HEK293T (cell line): ENCODE data around the gene SEMA4C.
A peak's percentile ranks its signal among the peaks of the same experiment; 100 is the strongest.

Experiments used
- CTCF ChIA-PET: fragments of 350-600 bp; formaldehyde crosslinking; extraction: SDS; loops from one replicate; lab custom pipeline; 2021; ENCODE audit warnings: antibody characterized with exemption, inconsistent platforms; lab: Yijun Ruan, JAX
- POLR2A ChIA-PET: fragments of 350-600 bp; formaldehyde crosslinking; extraction: SDS; loops from one replicate; lab custom pipeline; 2020; ENCODE audit warnings: antibody characterized with exemption, inconsistent platforms; lab: Yijun Ruan, JAX
- DNase-seq: peaks from one replicate; pipeline ENCODE4 v3.0.0; 2012; ENCODE audit warnings: mixed read lengths; ENCODE audit errors: extremely low spot score
- ARNT ChIP-seq: fragments of 450-650 bp; IDR thresholded peaks from 2 replicates; pipeline ENCODE4 v1.6.1; 2017; ENCODE audit warnings: mild to moderate bottlenecking
- BHLHE40 ChIP-seq: fragments of 450-650 bp; IDR thresholded peaks from 2 replicates; pipeline ENCODE4 v1.6.1; 2016; ENCODE audit warnings: mild to moderate bottlenecking, moderate library complexity, borderline replicate concordance
- CTBP1 ChIP-seq: fragments of 450-650 bp; IDR thresholded peaks from 2 replicates; pipeline ENCODE4 v1.6.1; 2016; ENCODE audit warnings: borderline replicate concordance
- ELF4 ChIP-seq: fragments of 450-650 bp; IDR thresholded peaks from 2 replicates; pipeline ENCODE4 v1.6.1; 2017; ENCODE audit warnings: antibody characterized with exemption
- FOXA1 ChIP-seq: fragments of 450-650 bp; IDR thresholded peaks from 2 replicates; pipeline ENCODE4 v1.6.1; 2016; ENCODE audit warnings: mild to moderate bottlenecking
- FOXK2 ChIP-seq: fragments of 450-650 bp; IDR thresholded peaks from 2 replicates; pipeline ENCODE4 v1.6.1; 2016; ENCODE audit warnings: mild to moderate bottlenecking
- FOXM1 ChIP-seq: fragments of 450-650 bp; IDR thresholded peaks from 2 replicates; pipeline ENCODE4 v1.6.1; 2017; ENCODE audit warnings: mild to moderate bottlenecking, borderline replicate concordance
- HDGF ChIP-seq: fragments of 450-650 bp; IDR thresholded peaks from 2 replicates; pipeline ENCODE4 v1.6.1; 2017; ENCODE audit warnings: antibody characterized with exemption, borderline replicate concordance
- L3MBTL2 ChIP-seq: fragments of 450-650 bp; conservative IDR thresholded peaks from 2 replicates; pipeline ENCODE4 v1.6.1; 2016; ENCODE audit warnings: mild to moderate bottlenecking
- LEF1 ChIP-seq: fragments of 450-650 bp; IDR thresholded peaks from 2 replicates; pipeline ENCODE4 v1.6.1; 2017; ENCODE audit warnings: mild to moderate bottlenecking, borderline replicate concordance
- NFRKB ChIP-seq: fragments of 450-650 bp; IDR thresholded peaks from 2 replicates; pipeline ENCODE4 v1.6.1; 2016; ENCODE audit warnings: mild to moderate bottlenecking, moderate library complexity
- PKNOX1 ChIP-seq: fragments of 450-650 bp; IDR thresholded peaks from 2 replicates; pipeline ENCODE4 v1.6.1; 2016
- SP1 ChIP-seq: fragments of 450-650 bp; IDR thresholded peaks from 2 replicates; pipeline ENCODE4 v1.6.1; 2017
- SUZ12 ChIP-seq: fragments of 450-650 bp; IDR thresholded peaks from 2 replicates; pipeline ENCODE4 v1.6.1; 2016; ENCODE audit warnings: mild to moderate bottlenecking
- TARDBP ChIP-seq: fragments of 450-650 bp; IDR thresholded peaks from 2 replicates; pipeline ENCODE4 v1.6.1; 2016
- ZNF384 ChIP-seq: fragments of 450-650 bp; IDR thresholded peaks from 2 replicates; pipeline ENCODE4 v1.6.1; 2016

Gene SEMA4C

GRCh38 chr2:96874198-96874831 is 4.4 kb upstream of the SEMA4C start:
- TF ChIP-seq SP1: no peak
- TF ChIP-seq L3MBTL2: no peak
- TF ChIP-seq FOXK2: no peak
- TF ChIP-seq CTBP1: no peak
- no peak for TF ChIP-seq LEF1
- no peak for TF ChIP-seq SUZ12
- no peak for TF ChIP-seq TARDBP
- no peak for TF ChIP-seq BHLHE40
- no peak for TF ChIP-seq FOXM1
- TF ChIP-seq PKNOX1: no peak
- no peak for TF ChIP-seq ZNF384
- no peak for TF ChIP-seq ELF4
- TF ChIP-seq ARNT: no peak
- no peak for TF ChIP-seq HDGF
- TF ChIP-seq NFRKB: no peak
- no peak for TF ChIP-seq FOXA1
- no peak for DNase-seq
- CTCF ChIA-PET: interaction anchor here (0.5 to 1.7 kb wide), 3 partner anchors 10 to 625 kb away, joined by 3 to 5 read pairs (median 5); partner anchors contain the start of gene ANKRD39
- POLR2A ChIA-PET: interaction anchor here (0.9 to 2.3 kb wide), 3 partner anchors 12 to 58 kb away, joined by 3 to 10 read pairs (median 3); partner anchors contain the start of genes ANKRD39 and CNNM3

DNA sequence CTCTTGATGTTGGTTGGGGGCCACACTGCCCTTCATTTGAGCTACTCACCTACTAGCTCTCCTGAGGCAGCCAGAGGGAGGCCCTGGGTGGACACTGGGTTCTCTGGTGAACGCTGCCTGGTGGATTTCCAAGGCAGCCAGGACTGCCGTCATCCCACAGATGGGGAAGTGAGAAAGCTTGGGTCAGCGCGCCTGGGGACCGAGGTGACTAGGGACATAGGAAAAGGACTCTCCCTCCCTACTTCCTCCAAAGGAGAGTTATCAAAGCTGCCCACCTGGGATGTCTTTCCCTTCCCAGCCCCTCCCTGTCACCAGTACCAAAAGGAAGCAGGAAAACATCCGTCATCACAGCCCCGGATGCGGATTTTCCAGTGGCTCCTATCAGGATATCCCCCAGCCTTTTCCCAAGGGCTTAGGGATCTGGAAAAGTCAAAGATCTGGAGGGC is 3.8 kb upstream of the SEMA4C start:
- ChIA-PET POLR2A (interaction anchor here (0.9 to 2.3 kb wide), 2 partner anchors 16 to 57 kb away, joined by 3 to 10 read pairs; partner anchors contain the start of genes ANKRD39 and CNNM3), CTCF (interaction anchor here (0.7 kb wide), 1 partner anchor 11 kb away, joined by 5 read pairs; no protein-coding TSS in a partner anchor)
- DNase-seq: no peak
- TF ChIP-seq ARNT: no peak
- no peak for TF ChIP-seq BHLHE40
- no peak for TF ChIP-seq CTBP1
- TF ChIP-seq ZNF384: no peak
- no peak for TF ChIP-seq HDGF
- no peak for TF ChIP-seq TARDBP
- no peak for TF ChIP-seq SUZ12
- TF ChIP-seq FOXA1: no peak
- no peak for TF ChIP-seq L3MBTL2
- TF ChIP-seq SP1: no peak
- TF ChIP-seq ELF4: no peak
- no peak for TF ChIP-seq LEF1

- POLR2A ChIA-PET: interaction anchor here (0.8 to 2.3 kb wide), 2 partner anchors 8 to 15 kb away, joined by 4 to 10 read pairs; partner anchors contain the start of gene ANKRD39
- no peak for DNase-seq
These were observed 2.9 kb upstream of the SEMA4C start for GRCh38 chr2:96872591-96873349.

DNA sequence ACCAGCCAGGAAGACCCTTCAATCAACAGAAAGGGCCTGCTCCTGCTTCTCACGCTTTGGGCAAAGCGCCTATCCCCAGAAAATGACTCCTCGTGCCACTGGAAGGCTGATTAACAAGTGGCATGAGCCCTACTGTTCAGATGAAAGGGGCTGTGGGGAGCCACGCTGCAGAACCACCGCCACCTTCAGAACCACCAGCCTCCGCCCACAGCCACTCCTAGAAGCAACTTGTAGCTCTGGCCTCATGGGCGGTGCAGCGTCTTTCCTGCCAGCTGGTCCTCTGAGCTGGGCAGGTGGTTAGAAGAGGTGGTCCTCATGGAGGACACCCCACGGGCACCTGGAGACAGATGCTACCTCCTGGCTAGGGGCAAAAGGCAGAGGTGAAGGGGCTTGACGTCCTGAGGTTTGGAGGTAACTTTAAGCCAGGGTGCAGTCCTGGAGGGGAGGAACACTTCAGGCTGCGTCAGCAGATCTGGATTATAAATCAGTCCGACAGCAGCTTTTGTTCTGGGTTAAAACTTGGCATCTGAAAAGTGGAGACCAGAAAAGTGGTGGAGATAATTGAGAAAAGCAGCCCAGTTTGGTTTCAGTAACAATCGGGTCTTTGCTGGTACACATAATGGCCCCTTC is 861 bp upstream of the SEMA4C start:
- TF ChIP-seq SP1 (no peak), PKNOX1 (peak; percentile 59)
- CTCF ChIA-PET: interaction anchor here (1.1 kb wide), 1 partner anchor 80 kb away, joined by 6 read pairs; no protein-coding TSS in a partner anchor
- no peak for DNase-seq
- POLR2A ChIA-PET: interaction anchor here (0.8 to 1.1 kb wide), 2 partner anchors 13 to 21 kb away, joined by 3 to 11 read pairs; partner anchors contain the start of gene ANKRD39

More at GRCh38 chr2:96872591-96873349, 2.9 kb upstream of the SEMA4C start:
- CTCF ChIA-PET: no interaction called here
- TF ChIP-seq FOXM1 (no peak), LEF1 (no peak)

GRCh38 chr2:96869281-96869821 is 529 bp downstream of the SEMA4C start:
- DNase-seq: peak; percentile 57
- ChIA-PET CTCF (interaction anchor here (0.8 to 2.1 kb wide), 2 partner anchors 11 to 30 kb away, joined by 3 to 17 read pairs; partner anchors contain the start of gene ANKRD39), POLR2A (interaction anchor here (0.9 to 3.6 kb wide), 6 partner anchors 11 to 81 kb away, joined by 3 to 58 read pairs (median 4); partner anchors contain the start of genes ANKRD39 and CNNM3)
- TF ChIP-seq SUZ12: no peak
- TF ChIP-seq CTBP1: no peak
- no peak for TF ChIP-seq LEF1
- no peak for TF ChIP-seq HDGF
- no peak for TF ChIP-seq ARNT
- TF ChIP-seq PKNOX1: no peak
- no peak for TF ChIP-seq L3MBTL2
- TF ChIP-seq FOXA1: no peak
- TF ChIP-seq NFRKB: no peak
- no peak for TF ChIP-seq TARDBP
- no peak; the same call in 1 of the 2 replicates for TF ChIP-seq FOXM1
- no peak for TF ChIP-seq SP1
- TF ChIP-seq FOXK2: no peak
